HG03060 (cell line): ENCODE data around the gene NAE1.

Experiments used
- ATAC-seq: cut with Tn5 transposase; IDR thresholded peaks from one replicate; pipeline ENCODE4 v1.9.1; 2021; ENCODE audit warnings: low read depth, moderate number of reproducible peaks; ENCODE audit not compliant: unreplicated experiment

NAE1 gene

GRCh38 chr16:66850115-66850815 lies 19.5 kb upstream of the NAE1 start:
- ATAC-seq = no peak

- no peak for ATAC-seq
Observed at GRCh38 chr16:66849549-66849948, 18.8 kb upstream of the NAE1 start.

GRCh38 chr16:66849021-66849420 lies 18.2 kb upstream of the NAE1 start:
- ATAC-seq = no peak

GRCh38 chr16:66848172-66848571 lies 17.4 kb upstream of the NAE1 start:
- ATAC-seq = no peak

- no peak for ATAC-seq
Observed at GRCh38 chr16:66847533-66848067, 16.8 kb upstream of the NAE1 start.

- ATAC-seq = no peak
Observed at GRCh38 chr16:66846831-66847230, 16.1 kb upstream of the NAE1 start.

GRCh38 chr16:66846266-66846665 lies 15.5 kb upstream of the NAE1 start:
- ATAC-seq = no peak

- ATAC-seq = no peak
Observed at GRCh38 chr16:66845791-66846221, 15.0 kb upstream of the NAE1 start.

- no peak for ATAC-seq
Observed at GRCh38 chr16:66845080-66845410, 14.3 kb upstream of the NAE1 start.

GRCh38 chr16:66844342-66845079 lies 13.7 kb upstream of the NAE1 start, which contains the start of gene CA7:
CA7 (plus strand) TSS chr16:66844414; CDS start chr16:66844488, 74 bp downstream.
- ATAC-seq = no peak

- ATAC-seq = no peak
Observed at GRCh38 chr16:66844009-66844341, 13.2 kb upstream of the NAE1 start.

- no peak for ATAC-seq
Observed at GRCh38 chr16:66843191-66843590, 12.4 kb upstream of the NAE1 start.

GRCh38 chr16:66842765-66843164 lies 12.0 kb upstream of the NAE1 start:
- ATAC-seq = no peak

- ATAC-seq = no peak
Observed at GRCh38 chr16:66841366-66841765, 10.6 kb upstream of the NAE1 start.

GRCh38 chr16:66840883-66841282 lies 10.1 kb upstream of the NAE1 start:
- ATAC-seq = no peak

- ATAC-seq = no peak
Observed at GRCh38 chr16:66834746-66835145, 4.0 kb upstream of the NAE1 start.

- ATAC-seq = no peak
Observed at GRCh38 chr16:66832661-66833305, 2.0 kb upstream of the NAE1 start.

GRCh38 chr16:66832190-66832589 lies 1.4 kb upstream of the NAE1 start:
- no peak for ATAC-seq

GRCh38 chr16:66824006-66824405 lies 6.8 kb downstream of the NAE1 start:
- no peak for ATAC-seq

GRCh38 chr16:66814734-66815133 lies 16.0 kb downstream of the NAE1 start:
- ATAC-seq = no peak

GRCh38 chr16:66811043-66811442 lies 19.7 kb downstream of the NAE1 start:
- no peak for ATAC-seq
